ENCODE data around the gene LMO1.

The LMO1 gene

GRCh38 chr11:8231979-8232378 lies 31.7 kb downstream of the LMO1 start:
- Histone ChIP-seq H3K4me3 (replicated peaks; ENCODE audit: insufficient read depth, low read length) (no peak overlapping the region), H3K27ac (replicated peaks) (no peak overlapping the region), H3K27me3 (ENCODE audit: insufficient read depth, poor library complexity, severe bottlenecking) (no peaks in the 10 kb centered on the region)
- no peak for DNase-seq (ENCODE audit: low read depth in 1 of 2, low spot score in 1 of 2)
- TF ChIP-seq GABPA (IDR thresholded peaks at IDR 0.05; ENCODE audit: low read depth) (no peak), CTCF (IDR thresholded peaks at IDR 0.05; ENCODE audit: insufficient read depth, low read length) (no peak), POLR2AphosphoS5 (IDR thresholded peaks at IDR 0.05; ENCODE audit: low read depth) (no peak), REST (IDR thresholded peaks at IDR 0.05; ENCODE audit: insufficient replicate concordance, low read depth) (no peak), SPI1 (IDR thresholded peaks at IDR 0.05; ENCODE audit: borderline replicate concordance, low read depth) (no peak)

DNA sequence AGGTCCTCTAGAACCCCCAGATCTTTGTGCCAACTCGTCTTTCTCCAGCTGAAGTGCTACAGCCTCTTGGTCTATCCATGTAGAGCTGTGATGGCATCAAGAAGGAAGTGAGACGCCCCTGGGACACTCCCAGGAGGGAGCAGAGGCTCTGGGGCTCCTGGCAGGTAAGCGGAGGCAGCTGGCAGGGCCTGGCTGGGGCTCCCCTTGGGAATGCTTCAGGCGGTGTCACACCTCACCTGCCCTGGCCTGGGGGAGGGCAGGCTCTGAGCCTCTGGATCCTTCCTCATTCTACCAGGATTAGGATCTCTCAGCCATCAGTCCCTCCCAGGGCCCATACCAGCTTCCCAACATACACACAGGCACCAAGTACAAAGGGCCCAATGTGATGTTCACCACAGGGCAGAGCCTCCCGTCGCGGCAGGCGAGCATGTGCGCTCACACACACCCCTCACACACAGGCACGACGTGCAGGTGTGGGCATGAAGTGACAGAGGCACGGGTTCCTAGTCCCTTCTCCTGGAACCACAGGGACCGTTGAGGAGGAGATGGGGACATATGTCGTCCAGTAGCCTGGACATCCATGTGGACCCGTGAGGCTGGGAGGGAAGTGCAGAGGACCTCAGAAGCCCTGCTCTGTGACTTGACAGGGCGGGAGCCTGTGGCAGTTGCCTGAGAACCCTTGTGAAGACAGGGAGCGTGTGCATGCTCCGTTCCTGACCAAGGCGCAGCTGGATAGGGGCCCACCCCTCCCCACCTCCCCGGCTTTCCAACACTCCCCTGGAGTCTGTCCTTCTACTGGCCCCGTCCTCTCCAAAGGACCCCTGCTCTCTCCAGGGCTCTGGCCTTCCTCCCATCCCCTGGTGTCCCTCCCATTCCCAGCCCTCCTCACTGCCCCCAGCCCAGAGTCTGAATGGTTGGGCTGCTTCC lies 32.5 kb downstream of the LMO1 start:
- DNase-seq (ENCODE audit: low read depth in 1 of 2, low spot score in 1 of 2): no peak
- Histone ChIP-seq H3K27ac (replicated peaks) (no peak overlapping the region), H3K4me3 (replicated peaks; ENCODE audit: insufficient read depth, low read length) (no peak overlapping the region), H3K27me3 (ENCODE audit: insufficient read depth, poor library complexity, severe bottlenecking) (no peaks in the 10 kb centered on the region)
- TF ChIP-seq REST (IDR thresholded peaks at IDR 0.05; ENCODE audit: insufficient replicate concordance, low read depth): no peak

GRCh38 chr11:8230178-8230859 lies 33.4 kb downstream of the LMO1 start:
- TF ChIP-seq REST (IDR thresholded peaks at IDR 0.05; ENCODE audit: insufficient replicate concordance, low read depth): no peak
- no peak for DNase-seq (ENCODE audit: low read depth in 1 of 2, low spot score in 1 of 2)
- Histone ChIP-seq H3K27ac (replicated peaks) (no peak overlapping the region), H3K4me3 (replicated peaks; ENCODE audit: insufficient read depth, low read length) (no peak overlapping the region), H3K27me3 (ENCODE audit: insufficient read depth, poor library complexity, severe bottlenecking) (no peaks in the 10 kb centered on the region)

Data from HL-60 (cell line).